GM23338 (cell line): ENCODE measurements around the gene RTN4IP1. TPM values are rescaled to one million over a fixed set of nuclear protein-coding genes. Genes with fewer than 3 reads are reported as not detected.

Experiments
- ATAC-seq: fragments of 200-7000 bp; cut with Tn5 transposase; 3 replicates; pipeline ENCODE4 v1.9.1; 2020
- DNase-seq: peaks from one replicate; pipeline ENCODE4 v3.0.0-alpha.2; 2015; ENCODE audit warnings: low spot score
- H2AFZ ChIP-seq: fragments of 200-600 bp; sonication (generic); 2 replicates; pipeline ENCODE4 v1.8.0; 2016; ENCODE audit warnings: antibody characterized with exemption, mild to moderate bottlenecking, moderate library complexity
- H3F3A ChIP-seq: fragments of 200-600 bp; sonication (generic); replicated peaks from 2 replicates; pipeline ENCODE4 v1.8.0; 2017; ENCODE audit warnings: antibody characterized with exemption, mixed run types, low read depth
- H3K27ac ChIP-seq: fragments of 200-600 bp; sonication (generic); 2 replicates; pipeline ENCODE4 v1.6.1; 2016; ENCODE audit warnings: low read depth
- H3K27me3 ChIP-seq: fragments of 200-600 bp; sonication (generic); 2 replicates; pipeline ENCODE4 v1.8.0; 2016; ENCODE audit warnings: mild to moderate bottlenecking, mixed run types, moderate library complexity; ENCODE audit not compliant: insufficient read depth
- H3K36me3 ChIP-seq: fragments of 200-600 bp; sonication (generic); 2 replicates; pipeline ENCODE4 v1.8.0; 2016; ENCODE audit warnings: mild to moderate bottlenecking; ENCODE audit not compliant: insufficient read depth
- H3K4me1 ChIP-seq: fragments of 200-600 bp; sonication (generic); 2 replicates; pipeline ENCODE4 v1.8.0; 2016; ENCODE audit warnings: mild to moderate bottlenecking, moderate library complexity; ENCODE audit not compliant: insufficient read depth
- H3K4me2 ChIP-seq: fragments of 200-600 bp; sonication (generic); 2 replicates; pipeline ENCODE4 v1.7.1; 2017; ENCODE audit warnings: mixed run types
- H3K4me3 ChIP-seq: fragments of 200-600 bp; sonication (generic); 2 replicates; pipeline ENCODE4 v1.6.1; 2016; ENCODE audit warnings: mixed run types
- H3K79me2 ChIP-seq: fragments of 200-600 bp; sonication (generic); replicated peaks from 2 replicates; pipeline ENCODE4 v1.8.0; 2017; ENCODE audit warnings: mild to moderate bottlenecking; ENCODE audit not compliant: insufficient read depth
- H3K9me2 ChIP-seq: fragments of 200-600 bp; sonication (generic); 2 replicates; pipeline ENCODE4 v1.8.0; 2017; ENCODE audit not compliant: insufficient read depth
- H4K20me1 ChIP-seq: fragments of 200-600 bp; sonication (generic); replicated peaks from 2 replicates; pipeline ENCODE4 v1.8.0; 2017; ENCODE audit warnings: mild to moderate bottlenecking; ENCODE audit not compliant: insufficient read depth
- H3K27ac Mint-ChIP-seq: 2 replicates; pipeline ENCODE4 v1.8.0; 2020; ENCODE audit warnings: inconsistent platforms, mild to moderate bottlenecking, moderate library complexity, mixed read lengths
- H3K27me3 Mint-ChIP-seq: 3 replicates; pipeline ENCODE4 v1.8.0; 2022; ENCODE audit warnings: low read depth, mild to moderate bottlenecking, moderate library complexity, mixed read lengths, inconsistent platforms; ENCODE audit not compliant: insufficient read depth, poor library complexity
- H3K36me3 Mint-ChIP-seq: 3 replicates; pipeline ENCODE4 v1.8.0; 2021; ENCODE audit warnings: low read depth, mild to moderate bottlenecking, inconsistent platforms, moderate library complexity, mixed read lengths
- H3K4me1 Mint-ChIP-seq: 3 replicates; pipeline ENCODE4 v1.8.0; 2020; ENCODE audit warnings: mild to moderate bottlenecking, inconsistent platforms, mixed read lengths
- H3K4me3 Mint-ChIP-seq: 3 replicates; pipeline ENCODE4 v1.8.0; 2021; ENCODE audit warnings: moderate library complexity, mild to moderate bottlenecking, inconsistent platforms, mixed read lengths
- H3K9me3 Mint-ChIP-seq: 3 replicates; pipeline ENCODE4 v1.8.0; 2020; ENCODE audit warnings: moderate library complexity, mild to moderate bottlenecking, inconsistent platforms, mixed read lengths
- EZH2phosphoT487 ChIP-seq: fragments of 200-600 bp; sonication (generic); IDR thresholded peaks from one replicate; pipeline ENCODE4 v1.8.1; 2018; ENCODE audit warnings: antibody characterized with exemption; ENCODE audit not compliant: unreplicated experiment
- polyA plus RNA-seq: library from polyadenylated mRNA; unstranded; fragments of >200 nt; fragmentation: Nextera tagmentation; extraction: Ambion mirVana; gene quantifications from 2 replicates; pipeline ENCODE4 v1.2.1, GENCODE V29; 2016
- total RNA-seq: library from RNA; depleted of rRNA; stranded (reverse); fragments of >200 nt; shearing (Covaris generic); gene quantifications from 2 replicates; pipeline ENCODE4 v1.2.3, GENCODE V29; 2014
- TF ChIP-seq, protein P1 (sequence below): IDR thresholded peaks from one replicate; pipeline ENCODE4 v1.6.1; 2018; ENCODE audit warnings: antibody characterized with exemption; ENCODE audit not compliant: unreplicated experiment
- TF ChIP-seq, protein P2 (sequence below): fragments of 250-450 bp; sonication (Bioruptor Pico); IDR thresholded peaks from 2 replicates; pipeline ENCODE4 v1.5.0; 2020; ENCODE audit warnings: mild to moderate bottlenecking, moderate library complexity

RTN4IP1 gene
- total and polyA plus RNA-seq, 2 experiments from 2014 or later: 14.5 to 17.5 TPM

DNA sequence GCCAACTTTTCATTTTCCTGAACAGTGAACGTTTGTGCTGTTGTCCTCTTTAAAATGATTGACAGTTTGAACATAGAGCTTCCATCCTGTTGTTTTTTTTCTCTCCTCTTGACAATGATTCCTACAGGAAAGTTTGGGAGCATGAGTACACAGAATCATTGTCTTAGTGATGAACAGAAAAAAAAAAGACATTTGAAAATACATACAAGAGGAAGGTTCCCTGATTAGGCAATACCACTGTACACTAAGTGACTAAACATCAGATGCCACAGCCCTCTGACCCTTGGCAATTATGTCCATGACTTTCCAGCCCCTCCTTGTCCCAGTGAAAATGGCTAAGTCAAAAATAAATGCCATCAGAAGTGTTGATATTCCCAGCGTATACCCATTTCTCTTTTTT is 71.5 kb downstream of the RTN4IP1 start:
- H3K79me2 ChIP-seq: no peaks in the 10 kb centered on the region
- DNase-seq (no peak), ATAC-seq (no peak)
- no peaks in the 10 kb centered on the region for H3K27me3 ChIP-seq
- Mint-ChIP-seq H3K4me3 (no peak overlapping the region), H3K27me3 (no peaks in the 10 kb centered on the region), H3K27ac (no peak overlapping the region), H3K9me3 (no peaks in the 10 kb centered on the region), H3K4me1 (peaks cover 8% of the 10 kb centered on the region), H3K36me3 (peaks cover 8% of the 10 kb centered on the region; the same call in 2 of the 3 replicates)
- H3F3A ChIP-seq: no peaks in the 10 kb centered on the region
- no peak overlapping the region for H2AFZ ChIP-seq
- H3K27ac ChIP-seq: no peak overlapping the region
- no peaks in the 10 kb centered on the region for H3K36me3 ChIP-seq
- TF ChIP-seq, protein P1, sequence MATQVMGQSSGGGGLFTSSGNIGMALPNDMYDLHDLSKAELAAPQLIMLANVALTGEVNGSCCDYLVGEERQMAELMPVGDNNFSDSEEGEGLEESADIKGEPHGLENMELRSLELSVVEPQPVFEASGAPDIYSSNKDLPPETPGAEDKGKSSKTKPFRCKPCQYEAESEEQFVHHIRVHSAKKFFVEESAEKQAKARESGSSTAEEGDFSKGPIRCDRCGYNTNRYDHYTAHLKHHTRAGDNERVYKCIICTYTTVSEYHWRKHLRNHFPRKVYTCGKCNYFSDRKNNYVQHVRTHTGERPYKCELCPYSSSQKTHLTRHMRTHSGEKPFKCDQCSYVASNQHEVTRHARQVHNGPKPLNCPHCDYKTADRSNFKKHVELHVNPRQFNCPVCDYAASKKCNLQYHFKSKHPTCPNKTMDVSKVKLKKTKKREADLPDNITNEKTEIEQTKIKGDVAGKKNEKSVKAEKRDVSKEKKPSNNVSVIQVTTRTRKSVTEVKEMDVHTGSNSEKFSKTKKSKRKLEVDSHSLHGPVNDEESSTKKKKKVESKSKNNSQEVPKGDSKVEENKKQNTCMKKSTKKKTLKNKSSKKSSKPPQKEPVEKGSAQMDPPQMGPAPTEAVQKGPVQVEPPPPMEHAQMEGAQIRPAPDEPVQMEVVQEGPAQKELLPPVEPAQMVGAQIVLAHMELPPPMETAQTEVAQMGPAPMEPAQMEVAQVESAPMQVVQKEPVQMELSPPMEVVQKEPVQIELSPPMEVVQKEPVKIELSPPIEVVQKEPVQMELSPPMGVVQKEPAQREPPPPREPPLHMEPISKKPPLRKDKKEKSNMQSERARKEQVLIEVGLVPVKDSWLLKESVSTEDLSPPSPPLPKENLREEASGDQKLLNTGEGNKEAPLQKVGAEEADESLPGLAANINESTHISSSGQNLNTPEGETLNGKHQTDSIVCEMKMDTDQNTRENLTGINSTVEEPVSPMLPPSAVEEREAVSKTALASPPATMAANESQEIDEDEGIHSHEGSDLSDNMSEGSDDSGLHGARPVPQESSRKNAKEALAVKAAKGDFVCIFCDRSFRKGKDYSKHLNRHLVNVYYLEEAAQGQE: no peak
- TF ChIP-seq, protein P2, sequence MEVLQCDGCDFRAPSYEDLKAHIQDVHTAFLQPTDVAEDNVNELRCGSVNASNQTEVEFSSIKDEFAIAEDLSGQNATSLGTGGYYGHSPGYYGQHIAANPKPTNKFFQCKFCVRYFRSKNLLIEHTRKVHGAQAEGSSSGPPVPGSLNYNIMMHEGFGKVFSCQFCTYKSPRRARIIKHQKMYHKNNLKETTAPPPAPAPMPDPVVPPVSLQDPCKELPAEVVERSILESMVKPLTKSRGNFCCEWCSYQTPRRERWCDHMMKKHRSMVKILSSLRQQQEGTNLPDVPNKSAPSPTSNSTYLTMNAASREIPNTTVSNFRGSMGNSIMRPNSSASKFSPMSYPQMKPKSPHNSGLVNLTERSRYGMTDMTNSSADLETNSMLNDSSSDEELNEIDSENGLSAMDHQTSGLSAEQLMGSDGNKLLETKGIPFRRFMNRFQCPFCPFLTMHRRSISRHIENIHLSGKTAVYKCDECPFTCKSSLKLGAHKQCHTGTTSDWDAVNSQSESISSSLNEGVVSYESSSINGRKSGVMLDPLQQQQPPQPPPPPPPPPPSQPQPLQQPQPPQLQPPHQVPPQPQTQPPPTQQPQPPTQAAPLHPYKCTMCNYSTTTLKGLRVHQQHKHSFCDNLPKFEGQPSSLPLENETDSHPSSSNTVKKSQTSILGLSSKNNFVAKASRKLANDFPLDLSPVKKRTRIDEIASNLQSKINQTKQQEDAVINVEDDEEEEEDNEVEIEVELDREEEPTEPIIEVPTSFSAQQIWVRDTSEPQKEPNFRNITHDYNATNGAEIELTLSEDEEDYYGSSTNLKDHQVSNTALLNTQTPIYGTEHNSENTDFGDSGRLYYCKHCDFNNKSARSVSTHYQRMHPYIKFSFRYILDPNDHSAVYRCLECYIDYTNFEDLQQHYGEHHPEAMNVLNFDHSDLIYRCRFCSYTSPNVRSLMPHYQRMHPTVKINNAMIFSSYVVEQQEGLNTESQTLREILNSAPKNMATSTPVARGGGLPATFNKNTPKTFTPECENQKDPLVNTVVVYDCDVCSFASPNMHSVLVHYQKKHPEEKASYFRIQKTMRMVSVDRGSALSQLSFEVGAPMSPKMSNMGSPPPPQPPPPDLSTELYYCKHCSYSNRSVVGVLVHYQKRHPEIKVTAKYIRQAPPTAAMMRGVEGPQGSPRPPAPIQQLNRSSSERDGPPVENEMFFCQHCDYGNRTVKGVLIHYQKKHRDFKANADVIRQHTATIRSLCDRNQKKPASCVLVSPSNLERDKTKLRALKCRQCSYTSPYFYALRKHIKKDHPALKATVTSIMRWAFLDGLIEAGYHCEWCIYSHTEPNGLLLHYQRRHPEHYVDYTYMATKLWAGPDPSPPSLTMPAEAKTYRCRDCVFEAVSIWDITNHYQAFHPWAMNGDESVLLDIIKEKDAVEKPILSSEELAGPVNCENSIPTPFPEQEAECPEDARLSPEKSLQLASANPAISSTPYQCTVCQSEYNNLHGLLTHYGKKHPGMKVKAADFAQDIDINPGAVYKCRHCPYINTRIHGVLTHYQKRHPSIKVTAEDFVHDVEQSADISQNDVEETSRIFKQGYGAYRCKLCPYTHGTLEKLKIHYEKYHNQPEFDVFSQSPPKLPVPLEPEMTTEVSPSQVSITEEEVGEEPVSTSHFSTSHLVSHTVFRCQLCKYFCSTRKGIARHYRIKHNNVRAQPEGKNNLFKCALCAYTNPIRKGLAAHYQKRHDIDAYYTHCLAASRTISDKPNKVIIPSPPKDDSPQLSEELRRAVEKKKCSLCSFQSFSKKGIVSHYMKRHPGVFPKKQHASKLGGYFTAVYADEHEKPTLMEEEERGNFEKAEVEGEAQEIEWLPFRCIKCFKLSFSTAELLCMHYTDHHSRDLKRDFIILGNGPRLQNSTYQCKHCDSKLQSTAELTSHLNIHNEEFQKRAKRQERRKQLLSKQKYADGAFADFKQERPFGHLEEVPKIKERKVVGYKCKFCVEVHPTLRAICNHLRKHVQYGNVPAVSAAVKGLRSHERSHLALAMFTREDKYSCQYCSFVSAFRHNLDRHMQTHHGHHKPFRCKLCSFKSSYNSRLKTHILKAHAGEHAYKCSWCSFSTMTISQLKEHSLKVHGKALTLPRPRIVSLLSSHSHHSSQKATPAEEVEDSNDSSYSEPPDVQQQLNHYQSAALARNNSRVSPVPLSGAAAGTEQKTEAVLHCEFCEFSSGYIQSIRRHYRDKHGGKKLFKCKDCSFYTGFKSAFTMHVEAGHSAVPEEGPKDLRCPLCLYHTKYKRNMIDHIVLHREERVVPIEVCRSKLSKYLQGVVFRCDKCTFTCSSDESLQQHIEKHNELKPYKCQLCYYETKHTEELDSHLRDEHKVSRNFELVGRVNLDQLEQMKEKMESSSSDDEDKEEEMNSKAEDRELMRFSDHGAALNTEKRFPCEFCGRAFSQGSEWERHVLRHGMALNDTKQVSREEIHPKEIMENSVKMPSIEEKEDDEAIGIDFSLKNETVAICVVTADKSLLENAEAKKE (CRISPR knock-in tag): no peak
- TF ChIP-seq EZH2phosphoT487: no peak
- no peak overlapping the region for H3K4me3 ChIP-seq
- H3K4me1 ChIP-seq: no peaks in the 10 kb centered on the region
- no peaks in the 10 kb centered on the region for H3K9me2 ChIP-seq
- no peaks in the 10 kb centered on the region for H4K20me1 ChIP-seq
- no peak overlapping the region for H3K4me2 ChIP-seq
